ENCODE results near the gene ATP5F1E. TPM values are rescaled to one million over a fixed set of nuclear protein-coding genes. Genes with fewer than 3 reads are reported as not detected.

The ATP5F1E gene
- total RNA-seq, 1 donor from 2014 or later: 77.5 TPM

GRCh38 chr20:58994390-58995159 lies 37.6 kb downstream of the ATP5F1E start:
- intact Hi-C loops (cut with micrococcal nuclease): no loop called here

- intact Hi-C loops (cut with micrococcal nuclease): no loop called here
Observed at GRCh38 chr20:58993332-58994248, 38.5 kb downstream of the ATP5F1E start.

DNA sequence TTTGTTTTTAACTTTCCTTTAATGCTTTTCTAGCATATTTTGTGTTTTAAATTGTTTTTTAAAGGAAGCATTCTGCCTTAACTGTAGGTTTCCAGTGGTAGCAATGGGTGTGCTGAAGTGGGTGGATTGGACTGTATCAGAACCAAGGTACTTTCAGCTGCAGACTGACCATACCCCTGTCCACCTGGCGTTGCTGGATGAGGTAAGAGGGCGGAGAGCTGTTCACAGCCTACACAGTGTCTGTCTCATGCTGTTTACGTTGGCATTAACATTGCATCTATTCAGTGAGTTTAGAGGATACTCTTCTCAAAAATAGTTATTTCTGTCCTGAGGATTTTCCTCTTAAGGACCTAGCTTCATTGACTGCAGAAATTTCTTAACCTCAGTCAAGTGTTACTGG lies 39.2 kb downstream of the ATP5F1E start:
- intact Hi-C loops (cut with micrococcal nuclease): no loop called here

GRCh38 chr20:58991715-58992114 lies 40.4 kb downstream of the ATP5F1E start:
- intact Hi-C loops (cut with micrococcal nuclease): no loop called here

DNA sequence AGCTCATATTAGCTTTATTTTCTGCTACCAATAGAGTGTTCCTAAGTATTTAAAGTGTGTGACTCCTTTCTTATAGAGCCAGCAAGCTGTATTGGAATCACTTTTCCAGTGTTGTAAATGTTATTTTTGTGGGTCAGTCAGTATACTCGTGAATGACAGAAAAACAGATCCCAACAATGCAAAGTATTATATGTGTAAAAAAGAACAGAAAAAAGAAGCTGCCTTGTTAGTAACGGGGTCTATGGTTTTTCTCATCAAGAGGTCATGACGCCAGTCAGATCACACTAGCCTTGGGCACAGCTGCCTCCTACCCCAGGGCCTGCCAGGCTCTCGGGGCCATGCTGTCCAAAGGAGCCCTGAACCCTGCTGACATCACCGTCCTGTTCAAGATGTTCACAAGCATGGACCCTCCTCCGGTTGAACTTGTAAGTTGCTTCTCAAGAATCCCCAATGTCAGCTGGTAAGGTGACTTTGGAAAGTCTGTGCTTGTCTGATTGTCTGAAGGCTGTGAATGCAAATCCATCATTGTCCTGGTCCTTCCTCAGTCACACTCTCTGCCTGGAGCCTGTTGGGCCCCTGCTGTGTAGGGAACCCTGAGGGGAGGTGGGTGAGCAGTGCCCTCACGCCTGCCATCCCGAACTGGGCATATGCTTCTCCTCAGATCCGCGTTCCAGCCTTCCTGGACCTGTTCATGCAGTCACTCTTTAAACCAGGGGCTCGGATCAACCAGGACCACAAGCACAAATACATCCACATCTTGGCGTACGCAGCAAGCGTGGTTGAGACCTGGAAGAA lies 41.3 kb downstream of the ATP5F1E start:
- intact Hi-C loops (cut with micrococcal nuclease): no loop called here

- intact Hi-C loops (cut with micrococcal nuclease): no loop called here
Observed at GRCh38 chr20:58989196-58989595, 42.9 kb downstream of the ATP5F1E start.

GRCh38 chr20:58988565-58988882 lies 43.6 kb downstream of the ATP5F1E start:
- intact Hi-C loops (cut with micrococcal nuclease): no loop called here

- intact Hi-C loops (cut with micrococcal nuclease): no loop called here
Observed at GRCh38 chr20:58987790-58988564, 44.2 kb downstream of the ATP5F1E start.

DNA sequence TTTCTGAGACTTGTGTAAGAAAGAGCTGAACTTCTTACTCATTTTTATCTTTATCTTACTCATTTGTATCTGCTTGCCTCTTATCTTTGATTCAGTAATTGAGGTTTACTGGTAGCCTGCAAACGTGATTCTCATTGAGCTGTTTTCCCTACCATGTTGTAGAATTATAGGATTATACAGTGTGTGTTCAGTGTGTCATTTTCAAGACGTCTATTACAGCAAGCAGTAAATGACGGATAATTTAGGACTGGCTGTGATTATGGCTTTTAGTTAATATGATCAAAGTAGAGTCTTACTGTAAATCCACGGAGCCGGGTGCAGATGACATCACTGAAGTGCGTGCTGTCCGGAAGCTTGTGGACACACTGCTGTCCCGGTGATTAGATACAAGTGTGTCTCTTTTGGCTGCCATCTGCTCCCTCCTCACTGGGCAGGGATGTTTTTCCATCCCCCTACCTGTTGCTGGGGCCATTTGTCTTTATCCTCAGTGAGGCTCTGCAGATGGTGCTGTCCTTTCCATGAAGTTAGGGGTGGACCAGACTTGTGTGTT lies 45.1 kb downstream of the ATP5F1E start:
- intact Hi-C loops (cut with micrococcal nuclease): no loop called here

DNA sequence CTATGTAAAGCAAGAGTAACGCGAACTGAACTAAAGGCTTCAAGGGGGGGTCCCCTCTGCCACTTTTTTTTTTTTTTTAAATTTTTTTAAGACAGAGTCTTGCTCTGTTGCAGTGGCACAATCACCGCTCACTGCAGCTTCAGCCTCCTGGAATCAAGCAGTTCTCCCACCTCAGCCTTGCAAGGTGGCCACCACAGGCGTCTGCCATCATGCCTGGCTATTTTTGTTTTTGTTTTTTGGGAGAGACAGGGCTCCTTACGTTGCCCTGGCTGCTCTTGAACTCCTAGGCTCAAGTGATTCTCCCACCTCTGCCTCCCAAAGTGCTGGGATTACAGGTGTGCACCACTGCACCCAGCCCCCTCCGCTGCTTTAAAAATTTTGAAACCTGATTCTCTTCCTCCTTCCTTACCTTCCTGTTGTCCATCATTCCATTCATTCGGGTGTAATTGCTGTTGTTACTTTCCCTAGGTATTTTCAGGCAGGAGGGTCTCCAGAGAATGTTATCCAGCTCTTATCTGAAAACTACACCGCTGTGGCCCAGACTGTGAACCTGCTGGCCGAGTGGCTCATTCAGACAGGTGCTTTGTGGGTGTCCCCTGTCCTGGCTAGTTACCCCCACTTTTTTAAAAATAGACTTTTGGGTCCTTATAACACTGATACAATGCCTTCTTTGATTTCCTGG lies 45.7 kb downstream of the ATP5F1E start:
- intact Hi-C loops (cut with micrococcal nuclease): no loop called here

- intact Hi-C loops (cut with micrococcal nuclease): no loop called here
Observed at GRCh38 chr20:58985656-58986055, 46.5 kb downstream of the ATP5F1E start.

GRCh38 chr20:58984691-58985090 lies 47.4 kb downstream of the ATP5F1E start:
- intact Hi-C loops (cut with micrococcal nuclease): loop anchor here (5.0 kb wide), 2 partner anchors 77 to 193 kb away; no protein-coding TSS in a partner anchor

DNA sequence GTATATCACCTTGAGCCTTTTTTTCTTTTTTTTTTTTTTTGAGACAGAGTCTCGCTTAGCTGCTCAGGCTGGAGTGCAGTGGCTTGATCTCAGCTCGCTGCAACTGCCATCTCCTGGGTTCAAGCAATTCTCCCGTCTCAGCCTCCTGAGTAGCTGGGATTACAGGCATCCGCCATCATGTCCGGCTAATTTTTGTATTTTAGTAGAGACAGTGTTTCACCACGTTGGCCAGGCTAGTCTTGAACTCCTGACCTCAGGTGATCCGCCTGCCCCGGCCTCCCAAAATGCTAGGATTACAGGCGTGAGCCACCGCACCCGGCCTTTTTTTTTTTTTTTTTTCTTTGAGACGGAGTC lies 49.0 kb downstream of the ATP5F1E start:
- intact Hi-C loops (cut with micrococcal nuclease): loop anchor here (5.0 kb wide), 2 partner anchors 76 to 194 kb away; no protein-coding TSS in a partner anchor

- intact Hi-C loops (cut with micrococcal nuclease): loop anchor here (5.0 kb wide), 2 partner anchors 75 to 195 kb away; no protein-coding TSS in a partner anchor
Observed at GRCh38 chr20:58982406-58983114, 49.6 kb downstream of the ATP5F1E start.

DNA sequence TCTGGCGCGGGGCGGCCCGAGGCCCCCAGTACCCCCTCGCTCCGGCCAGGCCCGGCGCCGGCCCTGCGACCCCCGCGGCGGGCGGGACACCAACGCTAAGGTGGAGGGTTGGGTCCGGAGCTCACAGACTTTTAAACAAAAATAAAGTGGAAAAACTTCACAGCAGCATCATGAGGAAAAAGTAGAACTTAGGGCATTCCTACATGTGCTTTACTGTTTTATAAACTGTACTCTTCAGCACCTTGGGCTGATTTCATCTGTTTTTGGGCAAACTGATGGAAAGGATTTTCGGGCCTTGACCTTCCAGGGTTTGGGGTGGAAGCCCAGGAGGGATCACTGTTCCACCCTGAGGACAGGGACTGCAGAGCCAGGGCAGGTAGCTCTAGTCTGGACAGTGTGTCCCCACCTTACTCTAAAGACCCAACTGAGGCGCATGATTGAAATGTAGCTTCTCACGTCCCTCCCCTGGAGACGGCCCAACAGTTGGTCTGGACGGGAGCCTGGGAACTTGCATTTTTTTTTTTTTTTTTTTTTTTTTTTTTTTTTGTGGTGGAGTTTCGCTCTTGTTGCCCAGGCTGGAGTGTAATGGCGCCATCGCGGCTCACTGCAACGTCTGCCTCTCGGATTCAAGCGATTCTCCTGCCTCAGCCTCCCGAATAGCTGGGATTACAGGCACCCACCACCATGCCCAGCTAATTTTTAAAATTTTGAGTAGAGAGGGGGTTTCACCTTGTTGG lies 50.3 kb downstream of the ATP5F1E start:
- intact Hi-C loops (cut with micrococcal nuclease): loop anchor here (1.0 to 5.0 kb wide), 12 partner anchors 24 to 675 kb away; partner anchors contain the start of genes ATP5F1E, PRELID3B, STX16 and VAPB

DNA sequence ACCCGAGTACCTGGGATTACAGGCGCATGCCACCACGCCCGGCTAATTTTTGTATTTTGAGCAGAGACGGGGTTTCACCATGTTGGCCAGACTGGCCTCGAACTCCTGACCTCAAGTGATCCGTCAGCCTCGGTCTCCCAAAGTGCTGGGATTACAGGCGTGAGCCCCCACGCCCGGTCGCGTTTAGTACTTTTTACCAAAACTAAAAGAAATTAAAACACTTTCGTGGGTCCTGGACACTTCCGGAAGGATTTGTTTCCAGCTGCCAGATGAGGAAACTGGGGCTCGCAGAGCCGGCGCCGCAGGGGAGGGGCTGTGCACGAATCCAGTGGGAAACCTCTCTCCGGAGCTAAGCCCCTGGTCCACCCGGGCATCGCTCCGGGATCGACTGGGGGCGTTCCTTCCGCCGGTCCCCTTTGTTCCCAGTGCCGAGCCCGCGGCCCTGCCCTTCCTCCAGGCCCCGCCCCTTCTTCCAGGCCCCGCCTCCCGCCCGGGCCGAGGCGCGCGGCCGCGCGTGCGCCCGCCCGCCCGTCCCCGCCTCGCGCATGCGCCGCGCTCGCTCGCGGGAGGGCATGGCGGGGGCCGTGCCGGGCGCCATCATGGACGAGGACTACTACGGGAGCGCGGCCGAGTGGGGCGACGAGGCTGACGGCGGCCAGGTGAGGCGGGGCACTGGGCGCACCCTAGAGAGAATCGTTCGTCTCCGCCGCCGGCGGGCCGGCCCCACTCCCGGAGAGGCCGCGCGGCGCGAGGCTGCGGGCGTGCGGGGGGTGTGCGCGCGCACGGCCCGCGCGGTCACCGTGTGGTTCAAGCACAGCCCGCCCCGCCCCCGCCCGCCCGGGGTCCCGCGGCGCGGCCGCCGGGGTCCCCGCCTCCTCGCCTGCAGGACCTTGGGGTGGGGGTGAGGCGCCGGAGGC lies 51.2 kb downstream of the ATP5F1E start, which contains the start of gene NELFCD:
NELFCD (plus strand) TSS at position 546 of the 917 bp plus-strand sequence; CDS start at position 600, 54 bp downstream.
- intact Hi-C loops (cut with micrococcal nuclease): loop anchor here (1.0 to 5.0 kb wide), 12 partner anchors 24 to 674 kb away; partner anchors contain the start of genes ATP5F1E, PRELID3B, STX16 and VAPB

All from T-helper 1 cell treated with Interleukin-12 subunit alpha and Interleukin-12 subunit beta and Interleukin-4 antibody, amounts not matched to agents 30 ng/mL and 1 ng/mL, for 36 hours (primary cell).